Tibial nerve (tissue), 4 donors: ENCODE results near the gene CORO1C.

Experiments used
- EP300 ChIP-seq, 2 donors: sonication (generic); formaldehyde crosslinking; IDR thresholded peaks; one replicate each; pipeline ENCODE4 v1.6.1; 2017; ENCODE audit warnings: antibody characterized with exemption in 2 of 2, mild to moderate bottlenecking in 1 of 2
- POLR2A ChIP-seq, 2 donors: fragments of 450-650 bp; IDR thresholded peaks; one replicate each; pipeline ENCODE4 v1.6.1; 2017; ENCODE audit warnings: antibody characterized with exemption in 2 of 2, mild to moderate bottlenecking in 2 of 2, moderate library complexity in 2 of 2
- TF ChIP-seq, protein P1 (sequence below), 5 experiments: fragments of 200-600 bp in 3 of 5; fragments of 450-650 bp in 2 of 5; sonication (generic) in 3 of 5; IDR thresholded peaks; one replicate each; pipeline ENCODE4 v1.5.1; 2016 to 2019; ENCODE audit warnings: antibody characterized with exemption in 5 of 5, mild to moderate bottlenecking in 3 of 5, moderate library complexity in 2 of 5

DNA sequence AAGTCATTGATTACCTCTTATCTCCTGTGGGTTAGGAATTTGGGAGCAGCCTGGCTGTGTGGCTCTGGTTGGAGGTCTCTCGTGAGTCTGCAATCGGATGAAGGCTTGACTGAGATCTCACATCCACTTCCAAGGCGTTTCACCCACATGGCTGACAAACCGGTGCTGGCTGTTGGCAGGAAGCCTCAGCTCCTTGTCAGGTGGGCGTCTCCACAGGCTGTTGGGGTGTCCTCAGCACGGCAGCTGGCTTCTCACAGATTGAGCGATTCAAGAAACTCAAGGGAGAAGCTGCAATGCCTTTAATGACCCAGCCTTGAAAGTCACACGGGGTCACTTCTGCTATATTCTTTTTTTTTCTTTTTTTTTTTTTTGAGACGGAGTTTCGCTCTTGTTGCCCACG is 28.6 kb upstream of the CORO1C start:
- TF ChIP-seq, protein P1, sequence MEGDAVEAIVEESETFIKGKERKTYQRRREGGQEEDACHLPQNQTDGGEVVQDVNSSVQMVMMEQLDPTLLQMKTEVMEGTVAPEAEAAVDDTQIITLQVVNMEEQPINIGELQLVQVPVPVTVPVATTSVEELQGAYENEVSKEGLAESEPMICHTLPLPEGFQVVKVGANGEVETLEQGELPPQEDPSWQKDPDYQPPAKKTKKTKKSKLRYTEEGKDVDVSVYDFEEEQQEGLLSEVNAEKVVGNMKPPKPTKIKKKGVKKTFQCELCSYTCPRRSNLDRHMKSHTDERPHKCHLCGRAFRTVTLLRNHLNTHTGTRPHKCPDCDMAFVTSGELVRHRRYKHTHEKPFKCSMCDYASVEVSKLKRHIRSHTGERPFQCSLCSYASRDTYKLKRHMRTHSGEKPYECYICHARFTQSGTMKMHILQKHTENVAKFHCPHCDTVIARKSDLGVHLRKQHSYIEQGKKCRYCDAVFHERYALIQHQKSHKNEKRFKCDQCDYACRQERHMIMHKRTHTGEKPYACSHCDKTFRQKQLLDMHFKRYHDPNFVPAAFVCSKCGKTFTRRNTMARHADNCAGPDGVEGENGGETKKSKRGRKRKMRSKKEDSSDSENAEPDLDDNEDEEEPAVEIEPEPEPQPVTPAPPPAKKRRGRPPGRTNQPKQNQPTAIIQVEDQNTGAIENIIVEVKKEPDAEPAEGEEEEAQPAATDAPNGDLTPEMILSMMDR (IDR thresholded peaks at IDR 0.05), result no peak
- TF ChIP-seq POLR2A (IDR thresholded peaks at IDR 0.05) (no peak), EP300 (IDR thresholded peaks at IDR 0.05) (no peak)
